Mesendoderm (in vitro differentiated cells): Measurements from ENCODE around the gene INPP5E.

ENCODE experiments used
- DNase-seq: peaks from one replicate; pipeline ENCODE4 v3.0.0; 2013
- H2AK5ac ChIP-seq: 2 replicates; pipeline ENCODE4 v1.6.1; 2013; ENCODE audit warnings: low read length, inconsistent platforms
- H2BK120ac ChIP-seq: 2 replicates; pipeline ENCODE4 v1.6.1; 2013; ENCODE audit warnings: low read depth, mild to moderate bottlenecking, low read length, moderate library complexity, mixed read lengths
- H2BK15ac ChIP-seq: replicated peaks from 2 replicates; pipeline ENCODE4 v1.6.1; 2013; ENCODE audit warnings: low read depth, mild to moderate bottlenecking, moderate library complexity
- H2BK5ac ChIP-seq: 2 replicates; pipeline ENCODE4 v1.6.1; 2013; ENCODE audit warnings: low read length, inconsistent platforms
- H3K18ac ChIP-seq: 2 replicates; pipeline ENCODE4 v1.6.1; 2013; ENCODE audit warnings: mild to moderate bottlenecking, low read length, mixed read lengths
- H3K23ac ChIP-seq: one replicate; pipeline ENCODE4 v1.6.1; 2013; ENCODE audit warnings: low read length
- H3K27ac ChIP-seq: 2 replicates; pipeline ENCODE4 v1.5.1; 2013; ENCODE audit warnings: low read depth, mild to moderate bottlenecking, inconsistent platforms, low read length, moderate library complexity
- H3K27me3 ChIP-seq: 2 replicates; pipeline ENCODE4 v1.6.1; 2013; ENCODE audit warnings: low read length, control low read depth, mild to moderate bottlenecking, inconsistent platforms; ENCODE audit not compliant: insufficient read depth, poor library complexity
- H3K36me3 ChIP-seq: 2 replicates; pipeline ENCODE4 v1.6.1; 2013; ENCODE audit warnings: low read length, inconsistent platforms; ENCODE audit not compliant: control insufficient read depth, insufficient read depth
- H3K4ac ChIP-seq: one replicate; pipeline ENCODE4 v1.6.1; 2013; ENCODE audit warnings: low read depth, mild to moderate bottlenecking, low read length, moderate library complexity
- H3K4me1 ChIP-seq: 2 replicates; pipeline ENCODE4 v1.6.1; 2013; ENCODE audit warnings: low read depth, low read length, inconsistent platforms; ENCODE audit not compliant: control insufficient read depth
- H3K4me2 ChIP-seq: 2 replicates; pipeline ENCODE4 v1.6.1; 2013; ENCODE audit warnings: low read length
- H3K4me3 ChIP-seq: 2 replicates; pipeline ENCODE4 v1.5.1; 2013; ENCODE audit warnings: mild to moderate bottlenecking, low read length
- H3K56ac ChIP-seq: one replicate; pipeline ENCODE4 v1.6.1; 2013; ENCODE audit warnings: low read length
- H3K79me1 ChIP-seq: 2 replicates; pipeline ENCODE4 v1.6.1; 2013; ENCODE audit warnings: low read length, inconsistent platforms
- H3K79me2 ChIP-seq: 2 replicates; pipeline ENCODE4 v1.6.1; 2013; ENCODE audit warnings: mild to moderate bottlenecking, low read length; ENCODE audit not compliant: control insufficient read depth, insufficient read depth
- H3K9ac ChIP-seq: 2 replicates; pipeline ENCODE4 v1.6.1; 2013; ENCODE audit warnings: low read length, inconsistent platforms
- H4K5ac ChIP-seq: one replicate; pipeline ENCODE4 v1.6.1; 2013; ENCODE audit warnings: low read length
- H4K8ac ChIP-seq: one replicate; pipeline ENCODE4 v1.6.1; 2013; ENCODE audit warnings: low read depth, mild to moderate bottlenecking, control low read depth, low read length, moderate library complexity
- WGBS: extraction: QIAGEN DNeasy Blood & Tissue Kit; methylation state at CpG from one replicate; pipeline ENCODE4 v1.1.7; 2013; ENCODE audit warnings: low lambda C conversion rate, missing lambda C conversion rate; ENCODE audit not compliant: insufficient coverage; ENCODE audit errors: extremely low coverage; 5-methylcytosine and 5-hydroxymethylcytosine counted together

Gene INPP5E

DNA sequence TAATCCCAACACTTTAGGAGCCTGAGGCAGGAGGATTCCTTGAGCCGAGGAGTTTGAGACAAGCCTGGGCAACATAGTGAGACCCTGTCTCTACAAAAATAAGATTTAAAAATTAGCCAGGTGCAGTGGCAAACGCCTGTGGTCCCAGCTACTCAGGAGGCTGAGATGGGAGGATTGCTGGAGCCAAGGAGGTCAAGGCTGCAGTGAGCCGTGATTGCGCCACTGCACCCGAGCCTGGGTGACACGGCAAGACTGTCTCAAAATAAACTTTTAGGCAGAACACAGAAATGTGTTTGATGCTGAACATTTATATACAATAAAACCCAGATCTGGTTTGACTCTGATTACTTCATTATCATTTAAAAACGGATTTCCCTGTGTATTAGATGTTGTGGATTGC is 34.2 kb downstream of the INPP5E start:
- H3K4ac ChIP-seq: no peak overlapping the region
- no peak overlapping the region for H3K23ac ChIP-seq
- no peak overlapping the region for H2BK5ac ChIP-seq
- no peak overlapping the region for H4K8ac ChIP-seq
- H3K79me2 ChIP-seq: peaks cover 14% of the 10 kb centered on the region
- no peak overlapping the region for H3K9ac ChIP-seq
- no peak overlapping the region for H3K27ac ChIP-seq
- no peak overlapping the region for H3K18ac ChIP-seq
- H3K79me1 ChIP-seq: peaks cover 11% of the 10 kb centered on the region
- no peak overlapping the region for H2AK5ac ChIP-seq
- no peaks in the 10 kb centered on the region for H3K4me1 ChIP-seq
- peaks cover 8% of the 10 kb centered on the region for H3K36me3 ChIP-seq
- DNase-seq: no peak
- H4K5ac ChIP-seq: no peak overlapping the region
- no CpG with 5 or more reads among the region's 7 CpGs for WGBS
- H2BK15ac ChIP-seq: no peak overlapping the region
- H2BK120ac ChIP-seq: no peak overlapping the region
- H3K27me3 ChIP-seq: no peaks in the 10 kb centered on the region
- H3K4me2 ChIP-seq: no peak overlapping the region
- no peak overlapping the region for H3K4me3 ChIP-seq
- no peak overlapping the region for H3K56ac ChIP-seq

DNA sequence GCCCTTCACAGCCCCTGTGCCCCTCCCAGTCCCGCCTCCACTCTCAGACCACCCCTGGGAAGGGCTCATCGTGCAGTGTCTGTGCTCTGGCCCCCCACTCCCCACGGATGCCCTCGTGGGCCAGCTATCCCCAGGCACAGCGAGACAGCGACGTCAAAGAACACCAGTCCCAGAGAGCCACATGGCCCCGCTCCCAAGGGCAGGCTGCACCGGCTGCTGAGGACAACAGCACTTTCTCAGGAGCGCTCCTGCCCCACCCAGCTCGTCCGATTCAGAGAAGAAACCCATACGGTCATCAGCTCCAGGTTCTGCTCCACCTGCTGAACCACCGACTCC is 34.9 kb downstream of the INPP5E start:
- no peak overlapping the region for H2BK120ac ChIP-seq
- no peak overlapping the region for H3K18ac ChIP-seq
- peaks cover 12% of the 10 kb centered on the region for H3K79me2 ChIP-seq
- H2AK5ac ChIP-seq: no peak overlapping the region
- no peak overlapping the region for H2BK15ac ChIP-seq
- no CpG with 5 or more reads among the region's 14 CpGs for WGBS
- H4K5ac ChIP-seq: no peak overlapping the region
- peaks cover 8% of the 10 kb centered on the region for H3K36me3 ChIP-seq
- no peak overlapping the region for H3K23ac ChIP-seq
- no peak overlapping the region for H4K8ac ChIP-seq
- H3K56ac ChIP-seq: no peak overlapping the region
- no peak overlapping the region for H2BK5ac ChIP-seq
- no peak overlapping the region for H3K4ac ChIP-seq
- peaks cover 10% of the 10 kb centered on the region for H3K79me1 ChIP-seq
- no peaks in the 10 kb centered on the region for H3K27me3 ChIP-seq
- no peak overlapping the region for H3K9ac ChIP-seq
- no peak overlapping the region for H3K27ac ChIP-seq
- no peak overlapping the region for H3K4me3 ChIP-seq
- no peak overlapping the region for H3K4me2 ChIP-seq
- H3K4me1 ChIP-seq: no peaks in the 10 kb centered on the region
- no peak for DNase-seq

DNA sequence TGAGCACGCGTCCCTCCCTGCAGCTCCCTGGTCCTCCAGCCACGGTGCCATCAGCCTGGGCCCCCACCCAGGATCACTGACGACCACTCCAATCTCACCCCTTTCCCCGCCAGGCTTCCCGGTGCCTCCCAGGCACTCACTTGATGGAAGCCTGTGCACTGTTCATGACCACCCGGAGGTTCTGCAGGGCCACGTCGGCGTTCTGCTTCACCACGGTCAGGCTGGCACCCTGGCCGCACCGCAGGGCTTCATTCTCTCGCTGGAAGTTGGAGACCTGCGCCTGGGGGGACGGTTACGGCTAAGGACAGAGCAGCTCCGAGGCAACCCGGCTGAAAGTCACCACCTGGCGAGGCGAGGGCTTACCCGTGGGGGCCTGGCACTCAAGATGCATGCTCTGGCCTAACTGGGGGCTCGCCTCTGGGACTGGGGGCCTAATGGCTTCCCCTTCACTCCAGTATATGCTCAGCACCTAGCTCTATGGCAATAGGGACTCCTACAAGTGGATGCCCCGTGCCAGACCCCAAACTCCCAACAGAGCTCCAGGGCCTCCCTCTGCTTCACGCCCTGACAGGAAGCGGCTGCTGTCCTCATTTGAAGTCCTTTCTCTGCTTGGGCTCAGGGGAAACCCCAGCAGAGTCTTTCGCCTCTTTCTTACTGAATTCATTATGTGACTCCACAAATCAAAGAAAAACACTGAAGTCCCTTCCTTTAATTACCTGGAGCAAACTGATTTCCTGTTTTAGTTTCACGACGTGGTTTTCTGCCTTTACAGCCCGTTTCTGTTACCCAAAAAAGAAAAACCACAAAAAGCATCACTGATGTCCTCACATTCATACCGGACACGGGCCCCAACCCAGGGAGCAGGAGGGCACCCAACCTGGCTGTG is 35.5 kb downstream of the INPP5E start:
- no peak overlapping the region for H2BK5ac ChIP-seq
- peaks cover 13% of the 10 kb centered on the region for H3K79me2 ChIP-seq
- no peak overlapping the region for H2AK5ac ChIP-seq
- H3K79me1 ChIP-seq: peaks cover 11% of the 10 kb centered on the region
- H3K27ac ChIP-seq: no peak overlapping the region
- no peak overlapping the region for H3K18ac ChIP-seq
- no peaks in the 10 kb centered on the region for H3K4me1 ChIP-seq
- no peak overlapping the region for H3K4me2 ChIP-seq
- H3K56ac ChIP-seq: no peak overlapping the region
- no peak overlapping the region for H2BK120ac ChIP-seq
- H3K27me3 ChIP-seq: no peaks in the 10 kb centered on the region
- H3K36me3 ChIP-seq: peaks cover 8% of the 10 kb centered on the region
- no peak overlapping the region for H3K4me3 ChIP-seq
- H3K4ac ChIP-seq: no peak overlapping the region
- no CpG with 5 or more reads among the region's 32 CpGs for WGBS
- no peak overlapping the region for H4K8ac ChIP-seq
- no peak overlapping the region for H4K5ac ChIP-seq
- H3K9ac ChIP-seq: no peak overlapping the region
- DNase-seq: no peak
- no peak overlapping the region for H2BK15ac ChIP-seq
- H3K23ac ChIP-seq: no peak overlapping the region

DNA sequence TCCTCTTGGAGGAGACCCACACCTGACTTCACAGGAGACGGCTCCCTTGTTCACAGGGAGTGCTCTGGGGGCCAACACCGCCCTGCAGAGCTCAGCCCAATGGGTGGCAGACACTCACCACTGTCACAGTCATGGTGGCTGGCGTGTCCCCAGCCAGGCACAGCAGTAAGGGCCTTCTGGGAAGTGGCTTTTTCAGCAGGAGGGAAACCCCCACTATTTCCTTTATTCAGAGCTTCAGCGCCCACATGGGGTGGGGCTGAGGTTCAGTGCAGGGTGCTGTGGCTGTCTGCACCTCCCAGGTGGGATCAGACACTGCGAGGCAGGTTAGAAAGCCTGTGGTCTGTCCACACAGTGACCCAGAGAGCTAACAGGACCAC is 36.1 kb downstream of the INPP5E start:
- Histone ChIP-seq H3K56ac (no peak overlapping the region), H2BK120ac (no peak overlapping the region), H2AK5ac (no peak overlapping the region), H3K79me2 (peaks cover 15% of the 10 kb centered on the region), H3K18ac (no peak overlapping the region), H2BK5ac (no peak overlapping the region), H3K4me1 (peaks cover 2% of the 10 kb centered on the region), H3K23ac (no peak overlapping the region), H3K9ac (no peak overlapping the region), H4K5ac (no peak overlapping the region), H3K36me3 (peaks cover 8% of the 10 kb centered on the region), H3K27me3 (no peaks in the 10 kb centered on the region), H3K4me3 (no peak overlapping the region), H4K8ac (no peak overlapping the region), H3K4ac (no peak overlapping the region), H3K4me2 (no peak overlapping the region), H3K79me1 (peaks cover 12% of the 10 kb centered on the region), H2BK15ac (no peak overlapping the region), H3K27ac (no peak overlapping the region)
- DNase-seq: no peak
- WGBS: no CpG with 5 or more reads among the region's 5 CpGs

DNA sequence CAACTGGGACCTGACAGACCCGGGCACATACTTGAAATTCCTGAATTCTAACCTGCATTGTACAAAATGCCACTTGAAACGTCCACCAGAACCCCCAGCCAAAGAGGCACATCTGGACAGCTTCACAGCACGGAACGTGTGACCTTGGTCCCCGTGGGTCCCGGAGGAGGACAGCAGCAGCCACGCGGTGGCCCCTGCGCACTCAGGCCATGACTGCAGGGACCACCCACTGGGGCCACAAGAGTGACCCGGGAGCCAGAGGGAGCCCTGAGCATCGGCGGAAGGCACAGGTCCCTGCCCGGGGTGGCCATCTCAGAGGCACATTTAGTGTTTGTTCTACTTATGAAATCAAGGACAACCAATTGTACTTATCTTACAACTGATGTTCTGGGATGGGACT is 37.6 kb downstream of the INPP5E start:
- no peak overlapping the region for H2AK5ac ChIP-seq
- no peak overlapping the region for H2BK120ac ChIP-seq
- WGBS: no CpG with 5 or more reads among the region's 13 CpGs
- H2BK5ac ChIP-seq: no peak overlapping the region
- no peak overlapping the region for H4K8ac ChIP-seq
- H3K27ac ChIP-seq: no peak overlapping the region
- no peak overlapping the region for H3K4me2 ChIP-seq
- H3K9ac ChIP-seq: no peak overlapping the region
- peaks cover 7% of the 10 kb centered on the region for H3K36me3 ChIP-seq
- H3K4me1 ChIP-seq: peaks cover 2% of the 10 kb centered on the region
- H3K4me3 ChIP-seq: no peak overlapping the region
- H3K27me3 ChIP-seq: no peaks in the 10 kb centered on the region
- peaks cover 22% of the 10 kb centered on the region for H3K79me2 ChIP-seq
- no peak overlapping the region for H3K23ac ChIP-seq
- H3K79me1 ChIP-seq: peaks cover 12% of the 10 kb centered on the region
- H3K56ac ChIP-seq: no peak overlapping the region
- no peak overlapping the region for H3K18ac ChIP-seq
- no peak overlapping the region for H4K5ac ChIP-seq
- no peak for DNase-seq
- H2BK15ac ChIP-seq: no peak overlapping the region
- H3K4ac ChIP-seq: no peak overlapping the region
